Omental fat pad (tissue), 4 donors: ENCODE measurements around the gene AP4S1. TPM values are rescaled to one million over a fixed set of nuclear protein-coding genes. Genes with fewer than 3 reads are reported as not detected.
A peak's percentile ranks its signal among the peaks of the same experiment; 100 is the strongest.
"Not testable (repeated sequence)": the region's sequence is repeated elsewhere in the genome, so short reads cannot be mapped to it uniquely, and the experiment has no call there.

Experiments used
- ATAC-seq: fragments of 150-250 bp; one replicate; pipeline ENCODE4 v1.9.1; 2016; ENCODE audit warnings: mild to moderate bottlenecking, moderate library complexity; ENCODE audit not compliant: low FRiP score
- DNase-seq: peaks from one replicate; pipeline ENCODE4 v3.0.0-alpha.2; 2019; ENCODE audit warnings: low spot score
- total RNA-seq, 4 donors: library from RNA; depleted of rRNA; stranded (reverse); fragments of >200 nt; gene quantifications; one replicate each; pipeline ENCODE4 v1.1.0, GENCODE V29; 2016
- TF ChIP-seq, protein P1 (sequence below), 3 donors: fragments of 450-650 bp; IDR thresholded peaks; one replicate each; pipeline ENCODE4 v1.5.1; 2016 to 2017; ENCODE audit warnings: antibody characterized with exemption in 3 of 3, mild to moderate bottlenecking in 3 of 3, moderate library complexity in 2 of 3

Gene AP4S1
- total RNA-seq, 4 donors from 2014 or later, result 5.0 to 13.0 (median 8.6) TPM

DNA sequence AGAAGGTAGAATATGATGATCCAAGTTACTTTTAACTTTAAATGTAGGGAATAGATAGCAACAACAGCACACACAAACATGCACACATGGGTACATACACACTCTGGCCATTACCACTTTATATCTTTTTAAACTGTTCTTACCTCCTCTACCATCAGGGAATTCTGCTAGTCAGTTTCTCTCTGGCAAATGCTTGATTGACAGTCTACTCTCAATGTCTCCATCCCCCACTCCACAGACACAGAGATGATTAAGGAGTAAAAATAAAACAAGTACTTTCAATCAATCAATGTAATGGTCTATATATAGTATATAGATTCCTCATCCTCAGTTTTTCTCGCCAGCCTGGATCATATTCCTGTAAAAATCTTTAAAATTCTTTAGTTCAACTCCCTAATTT, 16.9 kb downstream of the AP4S1 start:
- TF ChIP-seq, protein P1, sequence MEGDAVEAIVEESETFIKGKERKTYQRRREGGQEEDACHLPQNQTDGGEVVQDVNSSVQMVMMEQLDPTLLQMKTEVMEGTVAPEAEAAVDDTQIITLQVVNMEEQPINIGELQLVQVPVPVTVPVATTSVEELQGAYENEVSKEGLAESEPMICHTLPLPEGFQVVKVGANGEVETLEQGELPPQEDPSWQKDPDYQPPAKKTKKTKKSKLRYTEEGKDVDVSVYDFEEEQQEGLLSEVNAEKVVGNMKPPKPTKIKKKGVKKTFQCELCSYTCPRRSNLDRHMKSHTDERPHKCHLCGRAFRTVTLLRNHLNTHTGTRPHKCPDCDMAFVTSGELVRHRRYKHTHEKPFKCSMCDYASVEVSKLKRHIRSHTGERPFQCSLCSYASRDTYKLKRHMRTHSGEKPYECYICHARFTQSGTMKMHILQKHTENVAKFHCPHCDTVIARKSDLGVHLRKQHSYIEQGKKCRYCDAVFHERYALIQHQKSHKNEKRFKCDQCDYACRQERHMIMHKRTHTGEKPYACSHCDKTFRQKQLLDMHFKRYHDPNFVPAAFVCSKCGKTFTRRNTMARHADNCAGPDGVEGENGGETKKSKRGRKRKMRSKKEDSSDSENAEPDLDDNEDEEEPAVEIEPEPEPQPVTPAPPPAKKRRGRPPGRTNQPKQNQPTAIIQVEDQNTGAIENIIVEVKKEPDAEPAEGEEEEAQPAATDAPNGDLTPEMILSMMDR (IDR thresholded peaks at IDR 0.05), result no peak
- DNase-seq, result no peak
- ATAC-seq, result no peak

DNA sequence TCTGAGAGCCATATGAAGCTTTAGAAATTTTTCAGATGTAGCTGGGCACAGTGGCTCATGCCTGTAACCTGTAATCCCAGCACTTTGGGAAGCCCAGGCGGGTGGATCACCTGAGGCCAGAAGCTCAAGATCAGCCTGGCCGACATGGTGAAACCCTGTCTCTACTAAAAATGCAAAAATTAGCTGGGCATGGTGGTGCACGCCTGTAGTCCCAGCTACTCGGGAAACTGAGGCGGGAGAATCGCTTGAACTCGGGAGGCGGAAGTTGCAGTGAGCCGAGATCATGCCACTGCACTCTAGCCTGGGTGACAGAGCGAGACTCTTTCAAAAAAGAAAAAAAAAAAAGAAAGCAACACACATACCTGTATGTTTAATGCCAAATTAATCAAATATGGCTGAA, 17.4 kb downstream of the AP4S1 start:
- DNase-seq, result not testable (repeated sequence)

GRCh38 chr14:31043379-31043778, 17.9 kb downstream of the AP4S1 start:
- TF ChIP-seq, protein P1 (IDR thresholded peaks at IDR 0.05), result no peak
- no peak for ATAC-seq
- no peak for DNase-seq

More for the DNA sequence above, 17.4 kb downstream of the AP4S1 start:
- ATAC-seq, result not testable (repeated sequence)

DNA sequence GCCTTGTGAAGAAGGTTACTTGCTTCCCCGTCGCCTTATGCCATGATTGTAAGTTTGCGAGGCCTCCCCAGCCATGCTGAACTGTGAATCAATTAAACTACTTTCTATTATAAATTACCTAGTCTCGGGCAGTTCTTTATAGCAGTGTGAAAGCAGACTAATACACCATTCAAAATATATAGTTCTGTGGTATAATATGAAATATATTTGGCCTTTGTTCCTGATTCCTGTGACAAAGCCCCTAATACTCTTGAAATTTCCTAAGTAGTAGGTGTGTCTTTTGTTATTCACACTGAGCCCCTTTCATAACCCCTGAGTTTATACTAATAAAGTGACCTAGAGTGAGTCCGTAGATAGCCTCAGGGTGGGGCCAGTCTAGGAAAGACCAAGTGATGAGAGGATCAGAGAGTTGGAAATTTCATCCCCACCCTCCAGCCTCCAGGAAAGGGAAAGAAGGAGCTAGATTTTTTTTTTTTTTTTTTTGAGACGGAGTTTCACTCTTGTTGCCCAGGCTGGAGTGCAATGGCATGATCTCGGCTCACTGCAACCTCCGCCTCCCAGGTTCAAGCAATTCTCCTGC, 20.1 kb downstream of the AP4S1 start:
- ATAC-seq (no peak), DNase-seq (no peak)

GRCh38 chr14:31047503-31047902, 22.1 kb downstream of the AP4S1 start:
- DNase-seq, result no peak
- TF ChIP-seq, protein P1 (IDR thresholded peaks at IDR 0.05), result no peak
- no peak for ATAC-seq

More for the DNA sequence above, 20.1 kb downstream of the AP4S1 start:
- TF ChIP-seq, protein P1 (IDR thresholded peaks at IDR 0.05), result no peak

DNA sequence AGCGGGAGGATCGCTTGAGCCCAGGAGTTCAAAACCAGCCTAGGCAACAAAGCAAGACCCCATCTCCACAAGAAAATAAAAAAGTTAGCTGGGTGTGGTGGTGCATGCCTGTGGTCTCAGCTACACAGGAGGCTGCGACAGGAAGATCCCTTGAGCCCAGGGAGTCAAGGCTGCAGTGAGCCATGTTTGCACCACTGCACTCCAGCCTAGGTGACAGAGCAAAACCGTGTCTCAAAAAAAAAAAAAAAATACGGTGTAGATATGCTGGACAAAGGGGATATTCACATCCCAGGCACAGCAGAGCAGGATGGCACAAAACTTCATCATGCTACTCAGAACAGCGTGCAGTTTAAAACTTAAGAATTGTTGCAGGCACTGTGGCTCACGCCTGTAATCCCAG, 25.6 kb downstream of the AP4S1 start:
- no peak for ATAC-seq
- TF ChIP-seq, protein P1 (IDR thresholded peaks at IDR 0.05), result no peak
- DNase-seq, result no peak

DNA sequence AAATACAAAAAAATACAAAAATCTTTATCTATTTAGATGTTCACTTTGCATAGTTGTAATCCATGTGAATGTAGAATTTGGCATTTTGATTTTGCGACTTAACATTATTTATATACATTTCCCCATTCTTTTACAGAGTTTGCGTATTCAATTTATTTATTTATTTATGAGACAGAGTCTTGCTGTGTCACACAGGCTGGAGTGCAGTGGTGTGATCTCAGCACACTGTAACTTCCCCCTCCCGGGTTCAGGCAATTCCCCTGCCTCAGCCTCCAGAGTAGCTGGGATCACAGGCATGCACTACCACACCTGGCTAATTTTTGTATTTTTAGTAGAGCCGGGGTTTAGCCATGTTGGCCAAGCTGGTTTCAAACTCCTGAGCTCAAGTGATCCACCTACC, 26.1 kb downstream of the AP4S1 start:
- TF ChIP-seq, protein P1 (IDR thresholded peaks at IDR 0.05), result no peak
- ATAC-seq (no peak), DNase-seq (no peak)

GRCh38 chr14:31052905-31053586, 27.6 kb downstream of the AP4S1 start:
- ATAC-seq, result peak; percentile 37
- DNase-seq, result not testable (repeated sequence)
